HS-27A (cell line): ENCODE data around the gene MT1E.
"Not testable (repeated sequence)": the region's sequence is repeated elsewhere in the genome, so short reads cannot be mapped to it uniquely, and the experiment has no call there.

ENCODE experiments used
- DNase-seq: peaks from one replicate; pipeline ENCODE4 v3.0.0-alpha.2; 2012; ENCODE audit warnings: low read depth, missing footprints

The MT1E gene

DNA sequence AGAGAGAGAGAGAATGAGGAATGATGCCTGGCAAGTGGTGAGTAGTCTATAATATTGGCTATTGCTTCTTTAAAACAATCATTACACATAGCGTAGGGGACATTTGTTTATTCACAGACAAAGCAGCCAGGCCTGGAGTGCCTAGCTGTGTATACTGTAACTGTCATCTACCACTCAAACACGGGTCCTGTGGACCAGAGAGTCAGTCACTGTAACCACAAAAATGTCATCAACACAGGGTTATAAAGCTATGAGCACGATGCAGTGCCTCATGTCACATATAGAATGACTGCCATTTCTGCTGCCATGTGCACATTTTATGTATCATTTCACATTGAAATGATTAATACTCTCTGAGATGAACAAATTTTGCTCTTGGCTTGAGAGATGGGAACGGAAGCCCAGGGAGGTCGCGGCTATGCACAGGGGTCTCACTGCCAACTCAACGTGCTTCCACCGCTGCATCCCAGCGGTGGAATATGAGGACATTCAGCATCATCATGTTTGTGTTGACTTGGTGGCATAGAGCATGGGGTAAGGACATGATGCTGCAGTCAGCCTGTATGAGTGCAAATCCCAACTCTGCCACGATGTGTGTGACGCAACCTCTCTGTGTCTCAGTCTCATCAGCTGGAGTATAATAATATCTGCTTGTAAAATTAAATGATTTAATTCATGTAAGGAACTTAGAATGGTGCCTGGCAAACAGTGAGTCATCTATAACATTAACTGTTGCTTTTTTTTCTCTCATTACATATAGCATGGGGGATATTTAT lies 47.4 kb downstream of the MT1E start:
- DNase-seq, result no peak

DNA sequence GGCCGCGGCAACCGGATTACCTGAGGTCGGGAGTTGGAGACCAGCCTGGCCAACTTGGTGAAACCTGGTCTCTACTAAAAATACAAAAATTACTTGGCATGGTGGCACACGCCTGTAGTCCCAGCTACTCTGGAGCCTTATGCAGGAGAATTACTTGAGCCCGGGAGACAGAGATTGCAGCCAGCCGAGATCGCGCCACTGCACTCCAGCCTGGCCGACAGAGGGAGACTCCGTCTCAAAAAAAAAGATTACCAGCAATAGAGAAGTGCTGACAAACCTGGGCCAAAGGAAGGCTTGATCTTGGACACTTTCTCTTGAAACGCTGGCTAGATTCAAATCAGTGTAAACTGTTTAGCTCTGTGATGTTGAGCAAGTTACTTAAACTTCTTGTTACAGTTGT lies 48.3 kb downstream of the MT1E start:
- DNase-seq, result no peak

DNA sequence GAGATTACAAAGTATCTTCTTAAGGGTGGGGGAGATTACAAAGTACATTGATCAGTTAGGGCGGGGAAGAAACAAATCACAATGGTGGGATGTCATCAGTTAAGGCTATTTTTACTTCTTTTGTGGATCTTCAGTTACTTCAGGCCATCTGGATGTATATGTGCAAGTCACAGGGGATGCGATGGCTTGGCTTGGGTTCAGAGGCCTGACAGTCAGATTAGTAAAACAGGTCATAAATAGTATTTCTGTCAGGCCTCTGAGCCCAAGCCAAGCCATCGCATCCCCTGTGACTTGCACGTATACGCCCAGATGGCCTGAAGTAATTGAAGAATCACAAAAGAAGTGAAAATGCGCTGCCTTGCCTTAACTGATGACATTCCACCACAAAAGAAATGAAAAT lies 49.0 kb downstream of the MT1E start:
- DNase-seq, result not testable (repeated sequence)

- no peak for DNase-seq
These were observed 50.2 kb downstream of the MT1E start for GRCh38 chr16:56675685-56676210.
